Measurements from ENCODE around the gene APOL3.
"Not testable (repeated sequence)": the region's sequence is repeated elsewhere in the genome, so short reads cannot be mapped to it uniquely, and the experiment has no call there.

Gene APOL3

DNA sequence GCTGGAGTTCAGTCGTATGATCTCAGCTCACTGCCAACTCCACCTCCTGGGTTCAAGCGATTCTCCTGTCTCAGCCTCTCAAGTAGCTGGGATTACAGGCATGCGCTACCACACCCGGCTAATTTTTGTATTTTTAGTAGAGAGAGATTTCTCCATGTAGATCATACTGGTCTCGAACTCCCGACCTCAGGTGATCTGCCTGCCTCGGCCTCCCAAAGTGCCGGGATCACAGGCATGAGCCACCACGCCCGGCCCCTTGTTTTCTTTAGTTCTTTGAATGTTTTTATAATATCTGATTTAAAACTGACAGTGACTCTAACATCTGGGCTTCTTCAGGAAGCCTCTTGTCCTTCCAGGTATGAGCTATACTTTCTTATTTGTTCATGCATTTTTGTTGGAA, 61.0 kb downstream of the APOL3 start:
- DNase-seq = not testable (repeated sequence)

DNA sequence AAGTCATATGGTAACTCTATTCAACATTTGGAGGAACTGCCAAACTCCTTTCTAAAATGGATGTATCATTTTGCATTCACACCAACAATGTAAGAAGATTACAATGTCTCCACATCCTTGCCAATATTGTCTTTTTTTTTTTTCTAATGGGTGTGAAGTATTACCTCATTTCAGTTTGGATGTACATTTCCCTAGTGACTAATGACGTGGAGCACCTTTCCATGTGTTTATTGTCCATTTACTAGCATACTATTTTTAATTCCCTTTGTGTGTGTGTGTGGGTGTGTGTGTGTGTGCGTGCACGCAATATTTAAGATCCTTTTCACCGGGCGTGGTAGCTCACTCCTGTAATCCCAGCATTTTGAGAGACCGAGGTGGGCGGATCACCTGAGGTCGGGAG, 62.7 kb downstream of the APOL3 start:
- no peak for DNase-seq

GRCh38 chr22:36090772-36091171, 69.8 kb downstream of the APOL3 start:
- not testable (repeated sequence) for DNase-seq
